ENCODE data around the gene HS3ST3A1.

GRCh38 chr17:13600475-13601321 is 1.0 kb downstream of the HS3ST3A1 start:
- no peak for TF ChIP-seq POLR2A (IDR thresholded peaks at IDR 0.05; ENCODE audit: low read length)
- TF ChIP-seq GATA1 (IDR thresholded peaks at IDR 0.05; ENCODE audit: low read depth, low read length) = no peak
